Hepatocyte (in vitro differentiated cells): ENCODE results near the gene CASP6. TPM values are rescaled to one million over a fixed set of nuclear protein-coding genes. Genes with fewer than 3 reads are reported as not detected.
A peak's percentile ranks its signal among the peaks of the same experiment; 100 is the strongest.

ENCODE experiments used
- DNase-seq: peaks from one replicate; pipeline ENCODE4 v3.0.0-alpha.2; 2016; ENCODE audit warnings: low spot score
- H2AFZ ChIP-seq: fragments of 200-600 bp; sonication (generic); 2 replicates; pipeline ENCODE4 v1.6.0; 2016; ENCODE audit warnings: antibody characterized with exemption, mild to moderate bottlenecking
- H3K27ac ChIP-seq: fragments of 200-600 bp; sonication (generic); 2 replicates; pipeline ENCODE4 v1.5.1; 2016; ENCODE audit warnings: mild to moderate bottlenecking
- H3K27me3 ChIP-seq: fragments of 200-600 bp; sonication (generic); 2 replicates; pipeline ENCODE4 v1.6.1; 2016
- H3K36me3 ChIP-seq: fragments of 200-600 bp; sonication (generic); replicated peaks from 2 replicates; pipeline ENCODE4 v1.5.1; 2016; ENCODE audit warnings: low read depth; ENCODE audit not compliant: insufficient read depth
- H3K4me1 ChIP-seq: fragments of 200-600 bp; sonication (generic); 2 replicates; pipeline ENCODE4 v1.5.1; 2016; ENCODE audit warnings: mild to moderate bottlenecking, moderate library complexity; ENCODE audit not compliant: insufficient read depth
- H3K4me2 ChIP-seq: fragments of 200-600 bp; sonication (generic); 2 replicates; pipeline ENCODE4 v1.6.0; 2016
- H3K4me3 ChIP-seq: fragments of 200-600 bp; sonication (generic); 2 replicates; pipeline ENCODE4 v1.5.1; 2016; ENCODE audit warnings: mild to moderate bottlenecking
- H3K79me2 ChIP-seq: fragments of 200-600 bp; sonication (generic); 2 replicates; pipeline ENCODE4 v1.6.0; 2017; ENCODE audit warnings: mild to moderate bottlenecking
- H3K9me2 ChIP-seq: fragments of 200-600 bp; sonication (generic); replicated peaks from 2 replicates; pipeline ENCODE4 v1.6.0; 2017; ENCODE audit warnings: mild to moderate bottlenecking; ENCODE audit not compliant: insufficient read depth
- H3K9me3 ChIP-seq: fragments of 200-600 bp; sonication (generic); 2 replicates; pipeline ENCODE4 v1.5.1; 2016; ENCODE audit warnings: low read depth, mild to moderate bottlenecking
- H4K20me1 ChIP-seq: fragments of 200-600 bp; sonication (generic); 2 replicates; pipeline ENCODE4 v1.6.0; 2016; ENCODE audit warnings: mild to moderate bottlenecking; ENCODE audit not compliant: insufficient read depth, poor library complexity, severe bottlenecking
- CTCF ChIP-seq: fragments of 200-600 bp; sonication (generic); IDR thresholded peaks from 2 replicates; pipeline ENCODE4 v1.5.1; 2016; ENCODE audit warnings: antibody characterized with exemption, mild to moderate bottlenecking; ENCODE audit not compliant: poor library complexity
- EZH2 ChIP-seq: fragments of 200-600 bp; sonication (generic); IDR thresholded peaks from 2 replicates; pipeline ENCODE4 v1.6.1; 2016; ENCODE audit warnings: antibody characterized with exemption, mild to moderate bottlenecking, borderline replicate concordance
- EZH2phosphoT487 ChIP-seq: fragments of 200-600 bp; sonication (generic); IDR thresholded peaks from one replicate; pipeline ENCODE4 v1.6.1; 2018; ENCODE audit warnings: antibody characterized with exemption, mild to moderate bottlenecking, low read depth, moderate library complexity; ENCODE audit not compliant: unreplicated experiment, severe bottlenecking
- WGBS: methylation state at CpG from one replicate; pipeline ENCODE4 v1.1.6; 2016; ENCODE audit warnings: low lambda C conversion rate; ENCODE audit errors: missing lambda C conversion rate; 5-methylcytosine and 5-hydroxymethylcytosine counted together
- polyA plus RNA-seq: library from polyadenylated mRNA; unstranded; fragments of >200 nt; fragmentation: Nextera tagmentation; extraction: Ambion mirVana; gene quantifications from 2 replicates; pipeline ENCODE4 v1.2.1, GENCODE V29; 2016
- total RNA-seq: library from RNA; depleted of rRNA; stranded (reverse); fragments of >200 nt; gene quantifications from 2 replicates; pipeline ENCODE4 v1.2.3, GENCODE V29; 2014

The CASP6 gene
- total and polyA plus RNA-seq, 2 experiments from 2014 or later, result 78.4 to 83.4 TPM

GRCh38 chr4:109729117-109729717 lies 26.0 kb upstream of the CASP6 start:
- H2AFZ ChIP-seq, result peak overlapping the region; percentile 96
- H4K20me1 ChIP-seq, result no peaks in the 10 kb centered on the region
- peak overlapping the region; percentile 93 for H3K4me3 ChIP-seq
- TF ChIP-seq CTCF (no peak), EZH2 (no peak), EZH2phosphoT487 (no peak)
- 3% methylated on average over 25 of the region's 25 CpGs for WGBS
- H3K4me2 ChIP-seq, result peak overlapping the region; percentile 87
- H3K36me3 ChIP-seq, result no peaks in the 10 kb centered on the region
- H3K4me1 ChIP-seq, result peaks cover 6% of the 10 kb centered on the region
- DNase-seq, result peak; percentile 31
- H3K27me3 ChIP-seq, result no peaks in the 10 kb centered on the region
- no peaks in the 10 kb centered on the region for H3K9me2 ChIP-seq
- H3K9me3 ChIP-seq, result no peaks in the 10 kb centered on the region
- H3K27ac ChIP-seq, result peak overlapping the region; percentile 96
- H3K79me2 ChIP-seq, result peaks cover 50% of the 10 kb centered on the region

- no peaks in the 10 kb centered on the region for H3K9me2 ChIP-seq
- peak overlapping the region; percentile 93 for H3K4me3 ChIP-seq
- H3K36me3 ChIP-seq, result no peaks in the 10 kb centered on the region
- H3K4me2 ChIP-seq, result peak overlapping the region; percentile 87
- H3K27ac ChIP-seq, result peak overlapping the region; percentile 96
- peaks cover 6% of the 10 kb centered on the region for H3K4me1 ChIP-seq
- H4K20me1 ChIP-seq, result no peaks in the 10 kb centered on the region
- DNase-seq, result no peak
- no peaks in the 10 kb centered on the region for H3K27me3 ChIP-seq
- no peak for TF ChIP-seq CTCF
- TF ChIP-seq EZH2, result no peak
- no peak for TF ChIP-seq EZH2phosphoT487
- no peaks in the 10 kb centered on the region for H3K9me3 ChIP-seq
- 45% methylated on average over 6 of the region's 6 CpGs for WGBS
- peaks cover 59% of the 10 kb centered on the region for H3K79me2 ChIP-seq
- peak overlapping the region; percentile 96 for H2AFZ ChIP-seq
Measured at GRCh38 chr4:109728385-109728784, 25.1 kb upstream of the CASP6 start.

- Histone ChIP-seq H3K79me2 (peaks cover 98% of the 10 kb centered on the region), H3K27ac (no peak overlapping the region), H3K4me3 (no peak overlapping the region), H3K27me3 (no peaks in the 10 kb centered on the region), H3K36me3 (no peaks in the 10 kb centered on the region), H2AFZ (no peak overlapping the region), H4K20me1 (peaks cover 5% of the 10 kb centered on the region), H3K4me2 (no peak overlapping the region), H3K4me1 (peaks cover 6% of the 10 kb centered on the region), H3K9me3 (no peaks in the 10 kb centered on the region), H3K9me2 (no peaks in the 10 kb centered on the region)
- WGBS, result 99% methylated on average over 2 of the region's 2 CpGs
- DNase-seq, result no peak
- TF ChIP-seq EZH2 (no peak), EZH2phosphoT487 (no peak)
Measured at GRCh38 chr4:109723110-109723509, 19.9 kb upstream of the CASP6 start.

GRCh38 chr4:109722357-109722756 lies 19.1 kb upstream of the CASP6 start:
- H3K9me3 ChIP-seq, result no peaks in the 10 kb centered on the region
- peaks cover 95% of the 10 kb centered on the region for H3K79me2 ChIP-seq
- H2AFZ ChIP-seq, result no peak overlapping the region
- no peaks in the 10 kb centered on the region for H3K36me3 ChIP-seq
- no peak for DNase-seq
- H3K27me3 ChIP-seq, result no peaks in the 10 kb centered on the region
- H3K4me2 ChIP-seq, result no peak overlapping the region
- TF ChIP-seq EZH2 (no peak), CTCF (no peak), EZH2phosphoT487 (no peak)
- peaks cover 1% of the 10 kb centered on the region for H3K4me1 ChIP-seq
- no peak overlapping the region for H3K4me3 ChIP-seq
- peaks cover 6% of the 10 kb centered on the region for H4K20me1 ChIP-seq
- no peak overlapping the region for H3K27ac ChIP-seq
- H3K9me2 ChIP-seq, result no peaks in the 10 kb centered on the region
